ENCODE measurements around the gene ZNF547. TPM values are rescaled to one million over a fixed set of nuclear protein-coding genes. Genes with fewer than 3 reads are reported as not detected.

Gene ZNF547
- total and polyA plus RNA-seq, 2 of the 8 experiments (the other 6 are each of a cell fraction or from before 2014, with no cell fraction given), result 1.1 to 2.1 TPM

GRCh38 chr19:57362419-57362818 lies 932 bp upstream of the ZNF547 start:
- no peaks in the 10 kb centered on the region for H3K27me3 ChIP-seq (replicated peaks in 1 of 4; ENCODE audit: control insufficient read depth in 3 of 4, extremely low read depth in 1 of 4, insufficient read depth in 3 of 4, low read length in 3 of 4)
- H2BK12ac ChIP-seq (ENCODE audit: low read depth, low read length), result peak overlapping the region; percentile 43; the same call in 1 of the 2 replicates
- no peak overlapping the region for H2BK5ac ChIP-seq (ENCODE audit: low read depth, low read length)
- H3K36me3 ChIP-seq (ENCODE audit: control insufficient read depth in 2 of 4, insufficient read depth in 4 of 4, low read length in 3 of 4), result peaks cover 1 to 6% (median 5%) of the 10 kb centered on the region in 4 experiments; a peak in 6 of 8 replicates
- FAIRE-seq (no peak), DNase-seq (ENCODE audit: low read depth in 1 of 2, low spot score in 2 of 2) (no peak)
- peak overlapping the region; percentile 67 to 77 for H3K4me2 ChIP-seq (ENCODE audit: insufficient read depth in 1 of 2, low read depth in 2 of 2, low read length in 2 of 2)
- no peak overlapping the region for H4K5ac ChIP-seq (ENCODE audit: insufficient read length, low read depth, low read length)
- no peak overlapping the region for H2BK120ac ChIP-seq (replicated peaks; ENCODE audit: low read depth, low read length)
- H3K18ac ChIP-seq (ENCODE audit: extremely low read depth, low read length), result no peak overlapping the region
- WGBS, 2 experiments (ENCODE audit: extremely low coverage in 1 of 2, insufficient coverage in 1 of 2, insufficient read length in 1 of 2, insufficient replicate concordance in 2 of 2, low coverage in 1 of 2, low lambda C conversion rate in 2 of 2, missing lambda C conversion rate in 1 of 2), result 91% methylated on average over 2 of the region's 2 CpGs; no CpG with 5 or more reads in 1 of the 2 experiments
- H3K4ac ChIP-seq (replicated peaks; ENCODE audit: insufficient read length, low read depth, low read length), result no peak overlapping the region
- peaks cover 0 to 7% of the 10 kb centered on the region in 2 experiments; a peak in 1 of 4 replicates for H3K79me2 ChIP-seq (ENCODE audit: control insufficient read depth in 1 of 2, insufficient read depth in 2 of 2, low read length in 2 of 2)
- POLR2A ChIA-PET (ENCODE audit: partially characterized antibody), result interaction anchor here (0.7 to 2.5 kb wide), 4 partner anchors 8 to 28 kb away, joined by 3 to 20 read pairs (median 8); partner anchors contain the start of genes ZNF304 and ZNF548
- H3K9ac ChIP-seq (replicated peaks in 1 of 4; ENCODE audit: extremely low read depth in 1 of 4, low read depth in 3 of 4, low read length in 3 of 4), result peak overlapping the region in 1 of 4 experiments; percentile 97; a peak in 1 of 7 replicates
- no peak overlapping the region for H2BK20ac ChIP-seq (ENCODE audit: low read length)
- H4K91ac ChIP-seq (replicated peaks; ENCODE audit: insufficient read length, low read length), result no peak overlapping the region
- H2BK15ac ChIP-seq (ENCODE audit: low read length), result no peak overlapping the region
- H3K23me2 ChIP-seq (ENCODE audit: low read depth, low read length), result peaks cover 9% of the 10 kb centered on the region
- no peak overlapping the region for H3K27ac ChIP-seq (ENCODE audit: low read depth, low read length)
- 0 out of 2 replicates have a peak overlapping the region, but pooled peaks have one; percentile 18 for H2AFZ ChIP-seq (ENCODE audit: low read length)
- no peak for TF ChIP-seq POLR2A (IDR thresholded peaks at IDR 0.05; ENCODE audit: control extremely low read depth in 1 of 2, low read depth in 2 of 2, low read length in 2 of 2)
- no peak for TF ChIP-seq NRF1 (IDR thresholded peaks at IDR 0.05; ENCODE audit: low read depth, low read length)
- no peak for TF ChIP-seq BACH1 (IDR thresholded peaks at IDR 0.05; ENCODE audit: low read length)
- TF ChIP-seq E2F6 (IDR thresholded peaks at IDR 0.05), result no peak
- no peak for TF ChIP-seq CBX5 (IDR thresholded peaks at IDR 0.05; ENCODE audit: low read depth, low read length)
- TF ChIP-seq RNF2 (IDR thresholded peaks at IDR 0.05; ENCODE audit: borderline replicate concordance, low read depth, low read length, missing control alignments, poor library complexity, severe bottlenecking), result no peak
- no peak for TF ChIP-seq POLR2AphosphoS5 (IDR thresholded peaks at IDR 0.05; ENCODE audit: low read depth, low read length)
- TF ChIP-seq JUND (IDR thresholded peaks at IDR 0.05; ENCODE audit: low read length), result no peak
- no peak for TF ChIP-seq CHD1 (IDR thresholded peaks at IDR 0.05; ENCODE audit: low read depth, low read length)
- no peak for TF ChIP-seq SIN3A (conservative IDR thresholded peaks at IDR 0.05 in 1 of 2, IDR thresholded peaks at IDR 0.05 in 1 of 2; ENCODE audit: low read depth in 1 of 2, low read length in 2 of 2)
- H2AK5ac ChIP-seq (ENCODE audit: low read depth, low read length), result no peak overlapping the region
- H3K56ac ChIP-seq (replicated peaks; ENCODE audit: insufficient read length, low read depth, low read length), result no peak overlapping the region
- H3K9me3 ChIP-seq (ENCODE audit: insufficient read depth in 2 of 2, low read depth in 1 of 2, low read length in 1 of 2), result no peaks in the 10 kb centered on the region
- no peak overlapping the region for H3K23ac ChIP-seq (ENCODE audit: insufficient read length)
- no peak overlapping the region for H3K14ac ChIP-seq (ENCODE audit: insufficient read length)
- no peak overlapping the region for H4K8ac ChIP-seq (ENCODE audit: extremely low read depth, insufficient read depth, low read length)
- peaks cover 0 to 2% (median 1%) of the 10 kb centered on the region in 4 experiments; a peak in 2 of 7 replicates for H3K4me1 ChIP-seq (replicated peaks in 1 of 4; ENCODE audit: control insufficient read depth in 3 of 4, insufficient read depth in 4 of 4, low read length in 3 of 4)
- peaks cover 3% of the 10 kb centered on the region for H3K79me1 ChIP-seq (ENCODE audit: low read depth, low read length)
- H4K20me1 ChIP-seq (replicated peaks in 1 of 2; ENCODE audit: control insufficient read depth in 1 of 2, insufficient read depth in 2 of 2, low read length in 2 of 2), result no peaks in the 10 kb centered on the region
- H3K4me3 ChIP-seq (ENCODE audit: extremely low read depth in 1 of 4, insufficient read depth in 2 of 4, low read depth in 3 of 4, low read length in 4 of 4), result peak overlapping the region; percentile 47 to 81 (median 56); a peak in 7 of 8 replicates
- CTCF ChIA-PET (ENCODE audit: partially characterized antibody), result no interaction called here

Data from H1 (cell line).